K562 (cell line): ENCODE results near the gene SLC19A1. TPM values are rescaled to one million over a fixed set of nuclear protein-coding genes. Genes with fewer than 3 reads are reported as not detected.

Source experiments
- CC2D1A ChIP-seq: fragments of 450-650 bp; IDR thresholded peaks from 2 replicates; pipeline ENCODE4 v1.6.1; 2017; ENCODE audit warnings: mild to moderate bottlenecking
- DNMT1 ChIP-seq: fragments of 450-650 bp; IDR thresholded peaks from 2 replicates; pipeline ENCODE4 v1.6.1; 2016; ENCODE audit warnings: antibody characterized with exemption, mild to moderate bottlenecking
- E4F1 ChIP-seq: fragments of 250-450 bp; sonication (Bioruptor Pico); IDR thresholded peaks from 2 replicates; pipeline ENCODE4 v1.5.0; 2021; ENCODE audit warnings: mild to moderate bottlenecking, borderline replicate concordance
- ELF2 ChIP-seq: fragments of 250-450 bp; sonication (Bioruptor Pico); IDR thresholded peaks from 2 replicates; pipeline ENCODE4 v1.5.0; 2021; ENCODE audit warnings: mild to moderate bottlenecking
- EP400 ChIP-seq: fragments of 450-650 bp; IDR thresholded peaks from 2 replicates; pipeline ENCODE4 v1.6.1; 2017; ENCODE audit warnings: antibody characterized with exemption, mild to moderate bottlenecking, moderate library complexity
- GTF2F1 ChIP-seq: IDR thresholded peaks from 2 replicates; pipeline ENCODE4 v1.6.1; 2011; ENCODE audit warnings: low read depth, low read length, improper control_type of control experiment
- HIVEP1 ChIP-seq: fragments of 250-450 bp; sonication (Bioruptor Pico); IDR thresholded peaks from 2 replicates; pipeline ENCODE4 v1.4.0; 2020; ENCODE audit warnings: mild to moderate bottlenecking
- HMGN3 ChIP-seq: IDR thresholded peaks from 2 replicates; pipeline ENCODE4 v1.6.1; 2011; ENCODE audit warnings: borderline replicate concordance, low read depth, mild to moderate bottlenecking, mixed read lengths, low read length; ENCODE audit not compliant: insufficient read length; ENCODE audit errors: extremely low read depth
- HOXB6 ChIP-seq: fragments of 250-450 bp; sonication (Bioruptor Pico); IDR thresholded peaks from 2 replicates; pipeline ENCODE4 v1.5.1; 2022; ENCODE audit warnings: mild to moderate bottlenecking, borderline replicate concordance
- MEF2A ChIP-seq: IDR thresholded peaks from 2 replicates; pipeline ENCODE4 v1.6.1; 2011; ENCODE audit warnings: low read depth, mild to moderate bottlenecking, low read length, moderate library complexity; ENCODE audit not compliant: control insufficient read depth
- MIER1 ChIP-seq: fragments of 450-650 bp; IDR thresholded peaks from 2 replicates; pipeline ENCODE4 v1.6.1; 2016; ENCODE audit warnings: antibody characterized with exemption, mild to moderate bottlenecking, low read depth
- NFIX ChIP-seq: fragments of 250-450 bp; sonication (Bioruptor Pico); IDR thresholded peaks from 2 replicates; pipeline ENCODE4 v1.4.0; 2020; ENCODE audit warnings: low read depth, mild to moderate bottlenecking, moderate library complexity
- PATZ1 ChIP-seq: fragments of 250-450 bp; sonication (Bioruptor Pico); IDR thresholded peaks from 2 replicates; pipeline ENCODE4 v1.5.0; 2020; ENCODE audit warnings: mild to moderate bottlenecking, borderline replicate concordance
- PHF20 ChIP-seq: fragments of 450-650 bp; IDR thresholded peaks from 2 replicates; pipeline ENCODE4 v1.6.1; 2018; ENCODE audit not compliant: partially characterized antibody
- SP1 ChIP-seq: sonication (generic); formaldehyde crosslinking; IDR thresholded peaks from 2 replicates; pipeline ENCODE4 v1.8.1; 2022; ENCODE audit warnings: mild to moderate bottlenecking, missing genetic modification reagents
- SRSF9 ChIP-seq: fragments of 200-400 bp; formaldehyde crosslinking; IDR thresholded peaks from 2 replicates; pipeline ENCODE4 v1.6.1; 2017; ENCODE audit warnings: low read depth, low read length, borderline replicate concordance
- SUPT5H ChIP-seq: fragments of 450-650 bp; IDR thresholded peaks from 2 replicates; pipeline ENCODE4 v1.6.1; 2016
- TCFL5 ChIP-seq: fragments of 250-450 bp; sonication (Bioruptor Pico); conservative IDR thresholded peaks from 2 replicates; pipeline ENCODE4 v1.6.1; 2021; ENCODE audit warnings: mild to moderate bottlenecking, moderate library complexity, matching md5 sums
- TEAD4 ChIP-seq, 2 experiments: sonication (generic) in 1 of 2; formaldehyde crosslinking in 1 of 2; IDR thresholded peaks; 2 replicates each; pipeline versions ENCODE4 v1.6.1 to v1.8.0; 2012 to 2022; ENCODE audit warnings: borderline replicate concordance in 1 of 2, inconsistent platforms in 1 of 2, low read length in 1 of 2, mild to moderate bottlenecking in 1 of 2, missing genetic modification reagents in 1 of 2
- TFAM ChIP-seq: fragments of 250-450 bp; sonication (Bioruptor Pico); conservative IDR thresholded peaks from 2 replicates; pipeline ENCODE4 v1.5.0; 2021; ENCODE audit warnings: mild to moderate bottlenecking, moderate library complexity
- ZBTB2 ChIP-seq: fragments of 450-650 bp; IDR thresholded peaks from 2 replicates; pipeline ENCODE4 v1.6.1; 2016; ENCODE audit warnings: antibody characterized with exemption
- ZFX ChIP-seq: sonication (generic); formaldehyde crosslinking; IDR thresholded peaks from 2 replicates; pipeline ENCODE4 v1.8.0; 2022; ENCODE audit warnings: mild to moderate bottlenecking, missing genetic modification reagents, moderate library complexity
- ZKSCAN1 ChIP-seq: fragments of 150-350 bp; IDR thresholded peaks from 2 replicates; pipeline ENCODE4 v1.6.1; 2016; ENCODE audit warnings: low read depth, low read length
- ZNF133 ChIP-seq: fragments of 250-450 bp; sonication (Bioruptor Pico); IDR thresholded peaks from 2 replicates; pipeline ENCODE4 v1.4.0; 2020; ENCODE audit warnings: mild to moderate bottlenecking
- ZNF134 ChIP-seq: fragments of 250-450 bp; sonication (Bioruptor Pico); conservative IDR thresholded peaks from 2 replicates; pipeline ENCODE4 v1.4.0; 2020
- ZNF311 ChIP-seq: fragments of 250-450 bp; sonication (Bioruptor Pico); IDR thresholded peaks from 2 replicates; pipeline ENCODE4 v1.4.0; 2020; ENCODE audit warnings: mild to moderate bottlenecking, moderate library complexity
- polyA plus RNA-seq, 8 experiments: library from polyadenylated mRNA; depleted of rRNA in 4 of 8; stranded (reverse) in 5 of 8; unstranded in 3 of 8; fragments of >200 nt; fragmentation: Nextera tagmentation in 2 of 8; fragmentation: Illumina TruSeq in 1 of 8; extraction: Ambion mirVana in 2 of 8; extraction: Trizol in 1 of 8; gene quantifications; 2 replicates each; pipeline versions ENCODE4 v1.2.1 to v1.2.3, GENCODE V29; 2011 to 2014; ENCODE audit warnings: inconsistent platforms in 1 of 8, missing spikeins in 1 of 8
- total RNA-seq, 7 experiments: library from RNA; depleted of rRNA in 6 of 7; stranded (reverse); fragments of >200 nt in 6 of 7; fragmentation: Illumina TruSeq in 2 of 7; extraction: Trizol in 2 of 7; gene quantifications; 2 replicates each; pipeline versions ENCODE4 v1.2.1 to v1.2.3, GENCODE V29; 2011 to 2021; ENCODE audit warnings: low replicate concordance in 1 of 7

SLC19A1 gene
- total and polyA plus RNA-seq, 9 of the 15 experiments (the other 6 are each of a cell fraction or from before 2014, with no cell fraction given) = 0.65 to 88.7 (median 12.0) TPM

GRCh38 chr21:45591619-45592207 is 49.5 kb upstream of the SLC19A1 start (continued):
- TF ChIP-seq MIER1 = peak; percentile 65
- peak; percentile 94; the same call in 1 of the 2 replicates for TF ChIP-seq DNMT1
- TF ChIP-seq TEAD4 (IDR thresholded peaks at IDR 0.05; ENCODE audit: low read length) = no peak; the same call in 1 of the 2 replicates
- no peak for TF ChIP-seq TEAD4 (CRISPR knock-in tag; IDR thresholded peaks at IDR 0.05; ENCODE audit: borderline replicate concordance)
- TF ChIP-seq ZNF311 (CRISPR knock-in tag) = no peak
- TF ChIP-seq TFAM (CRISPR knock-in tag) = no peak
- TF ChIP-seq HIVEP1 (CRISPR knock-in tag) = no peak
- TF ChIP-seq ZNF134 (CRISPR knock-in tag) = no peak
- TF ChIP-seq NFIX (CRISPR knock-in tag) = no peak
- TF ChIP-seq TCFL5 (CRISPR knock-in tag) = no peak
- TF ChIP-seq CC2D1A = peak; percentile 41
- TF ChIP-seq SP1 (CRISPR knock-in tag) = no peak
- TF ChIP-seq ZFX (CRISPR knock-in tag) = no peak
- TF ChIP-seq SUPT5H = peak; percentile 48; the same call in 1 of the 2 replicates
- TF ChIP-seq HOXB6 (CRISPR knock-in tag) = no peak
- TF ChIP-seq ZNF133 (CRISPR knock-in tag) = no peak
- TF ChIP-seq ZKSCAN1 = no peak
- no peak for TF ChIP-seq ZBTB2
- TF ChIP-seq SRSF9 = no peak
- TF ChIP-seq GTF2F1 = no peak
- TF ChIP-seq E4F1 (CRISPR knock-in tag) = no peak
- no peak for TF ChIP-seq ELF2 (CRISPR knock-in tag)
- no peak for TF ChIP-seq MEF2A
- no peak for TF ChIP-seq PATZ1
- TF ChIP-seq PHF20 = peak; percentile 71
- no peak for TF ChIP-seq EP400
- no peak for TF ChIP-seq HMGN3
